Trophoblast cell (in vitro differentiated cells and primary cell): Measurements from ENCODE around the gene CHAT.

Source experiments
- DNase-seq, 2 donors: peaks; one replicate each; pipeline ENCODE4 v3.0.0-alpha.2; 2016
- H2AFZ ChIP-seq: 2 replicates; pipeline ENCODE4 v1.6.1; 2013; ENCODE audit warnings: low read length, moderate library complexity, mild to moderate bottlenecking; ENCODE audit not compliant: insufficient read depth, poor library complexity
- H2AK5ac ChIP-seq: 2 replicates; pipeline ENCODE4 v1.6.1; 2013; ENCODE audit warnings: mild to moderate bottlenecking, low read length
- H2BK120ac ChIP-seq: 2 replicates; pipeline ENCODE4 v1.6.1; 2013; ENCODE audit warnings: low read length, mild to moderate bottlenecking, moderate library complexity; ENCODE audit not compliant: insufficient read depth, poor library complexity
- H2BK12ac ChIP-seq: 2 replicates; pipeline ENCODE4 v1.6.1; 2013; ENCODE audit warnings: mild to moderate bottlenecking, low read length, moderate library complexity
- H2BK5ac ChIP-seq: 2 replicates; pipeline ENCODE4 v1.6.1; 2013; ENCODE audit warnings: low read length, low read depth, moderate library complexity, mild to moderate bottlenecking; ENCODE audit not compliant: poor library complexity
- H3K14ac ChIP-seq: 2 replicates; pipeline ENCODE4 v1.6.1; 2013; ENCODE audit warnings: mild to moderate bottlenecking, low read length
- H3K18ac ChIP-seq: 2 replicates; pipeline ENCODE4 v1.6.1; 2013; ENCODE audit warnings: mild to moderate bottlenecking, low read length
- H3K23ac ChIP-seq: 2 replicates; pipeline ENCODE4 v1.6.1; 2013; ENCODE audit warnings: low read length
- H3K27ac ChIP-seq: 2 replicates; pipeline ENCODE4 v1.5.1; 2013; ENCODE audit warnings: low read depth, mild to moderate bottlenecking, inconsistent platforms, low read length, moderate library complexity
- H3K27me3 ChIP-seq: 2 replicates; pipeline ENCODE4 v1.6.1; 2013; ENCODE audit warnings: inconsistent platforms, mild to moderate bottlenecking, low read length, moderate library complexity; ENCODE audit not compliant: insufficient read depth
- H3K36me3 ChIP-seq, 2 experiments: 1 replicate in 1 of 2; 2 replicates in 1 of 2; pipeline ENCODE4 v1.6.1; 2013; ENCODE audit warnings: low read length in 2 of 2, mild to moderate bottlenecking in 2 of 2, moderate library complexity in 1 of 2; ENCODE audit not compliant: insufficient read depth in 2 of 2, control insufficient read depth in 1 of 2
- H3K4ac ChIP-seq: 2 replicates; pipeline ENCODE4 v1.6.1; 2013; ENCODE audit warnings: low read depth, mild to moderate bottlenecking, low read length, moderate library complexity
- H3K4me1 ChIP-seq, 2 experiments: 1 replicate in 1 of 2; 2 replicates in 1 of 2; pipeline ENCODE4 v1.6.1; 2013; ENCODE audit warnings: low read length in 2 of 2, mild to moderate bottlenecking in 2 of 2, moderate library complexity in 1 of 2; ENCODE audit not compliant: insufficient read depth in 2 of 2, control insufficient read depth in 1 of 2
- H3K4me2 ChIP-seq: 2 replicates; pipeline ENCODE4 v1.6.1; 2013; ENCODE audit warnings: inconsistent platforms, mild to moderate bottlenecking, low read length, moderate library complexity
- H3K4me3 ChIP-seq: 2 replicates; pipeline ENCODE4 v1.5.1; 2013; ENCODE audit warnings: mild to moderate bottlenecking, low read depth, low read length, inconsistent platforms
- H3K79me1 ChIP-seq: one replicate; pipeline ENCODE4 v1.6.1; 2013; ENCODE audit warnings: low read length
- H3K79me2 ChIP-seq: 2 replicates; pipeline ENCODE4 v1.6.1; 2013; ENCODE audit warnings: low read length, mild to moderate bottlenecking; ENCODE audit not compliant: control insufficient read depth, insufficient read depth, poor library complexity
- H3K9ac ChIP-seq: 2 replicates; pipeline ENCODE4 v1.6.1; 2013; ENCODE audit warnings: mild to moderate bottlenecking, low read length
- H3K9me3 ChIP-seq: 2 replicates; pipeline ENCODE4 v1.6.1; 2013; ENCODE audit warnings: low read depth, mild to moderate bottlenecking, control low read depth, inconsistent platforms, low read length; ENCODE audit not compliant: insufficient read depth
- H4K12ac ChIP-seq: 2 replicates; pipeline ENCODE4 v1.6.1; 2013; ENCODE audit warnings: low read depth, mild to moderate bottlenecking, low read length, moderate library complexity
- H4K8ac ChIP-seq: 2 replicates; pipeline ENCODE4 v1.6.1; 2013; ENCODE audit warnings: low read depth, mild to moderate bottlenecking, low read length, moderate library complexity
- H4K91ac ChIP-seq: one replicate; pipeline ENCODE4 v1.6.1; 2013; ENCODE audit warnings: low read depth, mild to moderate bottlenecking, low read length, moderate library complexity
- WGBS: extraction: QIAGEN DNeasy Blood & Tissue Kit; methylation state at CpG from one replicate; pipeline ENCODE4 v1.1.7; 2013; ENCODE audit warnings: missing lambda C conversion rate; ENCODE audit not compliant: insufficient read length, insufficient coverage; ENCODE audit errors: extremely low coverage; 5-methylcytosine and 5-hydroxymethylcytosine counted together

CHAT gene

DNA sequence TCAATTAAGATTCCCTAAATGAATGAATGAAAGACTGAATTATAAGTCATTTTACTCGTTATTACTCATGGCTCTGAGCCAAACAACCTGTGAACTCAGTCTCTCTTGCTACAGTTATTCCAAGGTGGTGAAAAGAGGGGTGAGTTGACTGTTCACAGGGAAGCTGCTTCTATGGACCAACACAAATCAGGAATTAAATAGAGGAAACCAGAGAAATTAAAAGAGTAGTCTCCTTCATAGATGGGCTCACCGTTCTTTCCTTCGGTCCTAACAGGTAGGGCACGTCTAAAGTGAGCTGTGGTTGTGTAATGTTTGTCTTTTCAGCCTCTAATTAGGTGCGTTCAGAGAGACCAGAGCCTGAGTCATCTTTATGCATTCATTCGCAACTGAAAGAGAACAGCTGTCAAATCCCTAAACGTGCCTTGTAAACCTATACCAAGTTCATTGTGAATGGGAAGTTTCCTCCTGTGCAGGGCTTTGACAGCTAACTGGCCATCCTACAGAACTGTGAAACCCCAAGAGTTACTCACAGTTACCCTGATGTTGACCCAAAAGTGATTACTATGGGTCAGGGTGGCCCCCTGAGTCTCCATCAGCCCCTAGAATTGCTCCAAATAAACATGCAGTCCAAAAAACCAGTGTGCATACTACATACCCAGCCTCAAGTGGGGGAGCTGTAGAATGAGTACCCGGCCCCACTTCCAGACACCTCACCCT, 47.5 kb downstream of the CHAT start:
- Histone ChIP-seq H2AK5ac (no peak overlapping the region), H3K18ac (no peak overlapping the region), H3K36me3 (no peaks in the 10 kb centered on the region), H3K23ac (no peak overlapping the region), H3K79me1 (no peaks in the 10 kb centered on the region), H4K12ac (no peak overlapping the region), H3K4me1 (no peaks in the 10 kb centered on the region), H3K9ac (no peak overlapping the region), H4K8ac (no peak overlapping the region), H3K79me2 (no peaks in the 10 kb centered on the region), H2BK12ac (no peak overlapping the region), H3K4ac (no peak overlapping the region), H2BK5ac (no peak overlapping the region), H3K14ac (no peak overlapping the region), H2AFZ (no peak overlapping the region), H3K27ac (no peak overlapping the region), H3K4me3 (no peak overlapping the region), H2BK120ac (no peak overlapping the region), H4K91ac (no peak overlapping the region), H3K9me3 (no peaks in the 10 kb centered on the region), H3K27me3 (no peaks in the 10 kb centered on the region), H3K4me2 (no peak overlapping the region)
- DNase-seq = no peak
- no CpG with 5 or more reads among the region's 8 CpGs for WGBS

DNA sequence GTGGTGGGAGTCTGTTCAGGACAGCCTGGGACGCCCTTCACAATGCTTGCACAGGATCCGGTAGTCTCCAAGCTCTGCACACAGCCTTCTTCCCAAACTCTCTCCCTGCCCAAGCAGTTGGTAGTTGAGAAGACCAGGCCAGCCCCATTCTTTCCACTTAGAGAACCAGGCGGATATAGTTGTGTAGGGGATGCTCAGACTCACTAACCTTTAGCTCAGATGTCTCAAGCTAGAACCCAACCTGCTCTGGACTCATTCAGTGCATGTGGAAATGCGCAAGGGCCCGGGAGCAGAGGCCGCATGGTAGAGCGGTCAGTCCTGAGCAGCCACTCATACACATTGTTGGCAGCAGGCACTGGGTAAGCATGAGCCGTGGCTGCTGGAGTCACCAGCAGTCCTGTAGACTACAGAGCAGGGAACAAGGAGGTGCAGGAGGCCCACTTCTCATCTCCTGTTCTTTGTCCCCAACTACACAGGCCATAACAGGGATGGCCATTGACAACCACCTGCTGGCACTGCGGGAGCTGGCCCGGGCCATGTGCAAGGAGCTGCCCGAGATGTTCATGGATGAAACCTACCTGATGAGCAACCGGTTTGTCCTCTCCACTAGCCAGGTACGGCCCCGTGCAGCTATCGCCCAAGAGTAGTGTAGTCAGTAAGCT, 48.5 kb downstream of the CHAT start:
- H3K4me3 ChIP-seq = no peak overlapping the region
- H4K8ac ChIP-seq = no peak overlapping the region
- H3K4ac ChIP-seq = no peak overlapping the region
- no peaks in the 10 kb centered on the region for H3K27me3 ChIP-seq
- H4K91ac ChIP-seq = no peak overlapping the region
- no peak overlapping the region for H3K4me2 ChIP-seq
- no peak overlapping the region for H3K9ac ChIP-seq
- H2BK12ac ChIP-seq = no peak overlapping the region
- H2AFZ ChIP-seq = no peak overlapping the region
- no peaks in the 10 kb centered on the region for H3K4me1 ChIP-seq
- H4K12ac ChIP-seq = no peak overlapping the region
- no peak overlapping the region for H2AK5ac ChIP-seq
- no peaks in the 10 kb centered on the region for H3K79me1 ChIP-seq
- no peak overlapping the region for H3K23ac ChIP-seq
- H2BK120ac ChIP-seq = no peak overlapping the region
- no peak overlapping the region for H3K18ac ChIP-seq
- H3K14ac ChIP-seq = no peak overlapping the region
- H2BK5ac ChIP-seq = no peak overlapping the region
- H3K9me3 ChIP-seq = no peaks in the 10 kb centered on the region
- H3K27ac ChIP-seq = no peak overlapping the region
- DNase-seq = no peak
- H3K79me2 ChIP-seq = no peaks in the 10 kb centered on the region
- WGBS = no CpG with 5 or more reads among the region's 15 CpGs
- no peaks in the 10 kb centered on the region for H3K36me3 ChIP-seq

DNA sequence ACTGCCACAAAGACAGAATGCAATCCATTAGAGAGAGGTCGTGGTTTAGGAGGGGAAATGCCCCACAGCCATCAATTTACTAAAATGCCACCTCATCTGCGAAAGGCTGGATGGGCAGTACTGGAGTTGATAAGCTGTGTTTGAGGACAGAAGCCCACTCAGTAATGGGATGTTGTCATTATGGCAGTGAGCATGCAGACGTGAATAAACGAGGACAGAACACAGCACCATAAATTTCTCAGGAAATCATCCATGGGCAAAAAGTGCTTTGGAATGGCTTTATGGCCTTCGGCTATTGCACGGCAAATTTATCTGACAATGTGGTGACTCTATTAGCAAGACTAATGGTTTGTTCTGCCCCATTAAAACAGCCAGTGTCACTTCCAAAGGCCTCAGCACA, 49.8 kb downstream of the CHAT start:
- no peak overlapping the region for H3K18ac ChIP-seq
- H3K79me2 ChIP-seq = no peaks in the 10 kb centered on the region
- H3K36me3 ChIP-seq = no peaks in the 10 kb centered on the region
- H3K4me2 ChIP-seq = no peak overlapping the region
- no peak for DNase-seq
- no peak overlapping the region for H3K14ac ChIP-seq
- H3K4me3 ChIP-seq = no peak overlapping the region
- H3K4me1 ChIP-seq = no peaks in the 10 kb centered on the region
- no peak overlapping the region for H3K9ac ChIP-seq
- no peaks in the 10 kb centered on the region for H3K79me1 ChIP-seq
- H2AK5ac ChIP-seq = no peak overlapping the region
- H2BK5ac ChIP-seq = no peak overlapping the region
- H3K9me3 ChIP-seq = no peaks in the 10 kb centered on the region
- no peak overlapping the region for H4K91ac ChIP-seq
- no peak overlapping the region for H2AFZ ChIP-seq
- no peak overlapping the region for H3K27ac ChIP-seq
- no peak overlapping the region for H2BK12ac ChIP-seq
- no peak overlapping the region for H4K8ac ChIP-seq
- H3K4ac ChIP-seq = no peak overlapping the region
- no peak overlapping the region for H2BK120ac ChIP-seq
- no peak overlapping the region for H3K23ac ChIP-seq
- H3K27me3 ChIP-seq = no peaks in the 10 kb centered on the region
- WGBS = no CpG with 5 or more reads among the region's 6 CpGs
- no peak overlapping the region for H4K12ac ChIP-seq

DNA sequence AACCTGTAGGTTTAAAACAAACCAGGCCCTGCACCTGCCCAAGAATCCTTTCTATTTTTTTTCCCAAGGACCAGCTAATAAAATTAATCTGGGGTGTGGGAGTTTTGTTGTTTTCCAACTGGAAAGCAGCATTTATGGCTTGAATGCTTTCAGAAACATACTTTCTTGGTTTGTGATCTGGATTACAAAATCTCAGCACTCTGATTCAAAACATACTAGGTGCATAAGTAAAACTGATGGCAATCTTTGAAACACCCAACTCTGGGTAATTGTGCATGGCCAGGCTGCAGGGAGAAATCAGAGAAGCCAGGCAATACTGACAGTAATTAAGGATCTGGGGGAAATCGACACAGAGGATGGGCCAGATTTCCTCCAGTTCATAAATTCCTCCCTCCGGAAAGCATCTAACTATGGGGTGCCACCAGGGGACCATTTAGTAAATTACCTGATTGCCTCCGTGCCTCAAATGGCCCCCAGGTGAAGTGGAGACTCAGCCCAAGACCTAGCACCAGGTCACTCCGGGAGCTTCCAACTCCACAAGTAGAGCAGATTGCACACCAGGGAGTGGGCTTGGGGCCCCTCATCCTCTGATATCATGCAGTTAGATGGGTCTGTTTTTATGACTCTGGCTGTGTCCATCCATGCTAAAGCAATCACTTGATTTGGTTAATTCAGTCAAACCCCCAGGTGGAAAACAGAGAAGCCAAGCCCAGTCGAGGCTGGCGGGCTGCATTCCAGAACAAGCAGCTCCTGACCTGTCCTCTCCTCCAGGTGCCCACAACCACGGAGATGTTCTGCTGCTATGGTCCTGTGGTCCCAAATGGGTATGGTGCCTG, 50.4 kb downstream of the CHAT start:
- Histone ChIP-seq H2BK12ac (no peak overlapping the region), H3K4me2 (no peak overlapping the region), H3K36me3 (no peaks in the 10 kb centered on the region), H4K12ac (no peak overlapping the region), H3K9me3 (no peaks in the 10 kb centered on the region), H3K9ac (no peak overlapping the region), H3K14ac (no peak overlapping the region), H3K23ac (no peak overlapping the region), H2AFZ (no peak overlapping the region), H3K18ac (no peak overlapping the region), H3K79me2 (no peaks in the 10 kb centered on the region), H3K4me1 (no peaks in the 10 kb centered on the region), H3K4me3 (no peak overlapping the region), H3K27ac (no peak overlapping the region), H2BK5ac (no peak overlapping the region), H3K4ac (no peak overlapping the region), H4K91ac (no peak overlapping the region), H4K8ac (no peak overlapping the region), H2AK5ac (no peak overlapping the region), H3K27me3 (no peaks in the 10 kb centered on the region), H3K79me1 (no peaks in the 10 kb centered on the region), H2BK120ac (no peak overlapping the region)
- DNase-seq = no peak
- no CpG with 5 or more reads among the region's 7 CpGs for WGBS
